ENCODE data around the gene HYLS1.
"Not testable (repeated sequence)": the region's sequence is repeated elsewhere in the genome, so short reads cannot be mapped to it uniquely, and the experiment has no call there.

Gene HYLS1

DNA sequence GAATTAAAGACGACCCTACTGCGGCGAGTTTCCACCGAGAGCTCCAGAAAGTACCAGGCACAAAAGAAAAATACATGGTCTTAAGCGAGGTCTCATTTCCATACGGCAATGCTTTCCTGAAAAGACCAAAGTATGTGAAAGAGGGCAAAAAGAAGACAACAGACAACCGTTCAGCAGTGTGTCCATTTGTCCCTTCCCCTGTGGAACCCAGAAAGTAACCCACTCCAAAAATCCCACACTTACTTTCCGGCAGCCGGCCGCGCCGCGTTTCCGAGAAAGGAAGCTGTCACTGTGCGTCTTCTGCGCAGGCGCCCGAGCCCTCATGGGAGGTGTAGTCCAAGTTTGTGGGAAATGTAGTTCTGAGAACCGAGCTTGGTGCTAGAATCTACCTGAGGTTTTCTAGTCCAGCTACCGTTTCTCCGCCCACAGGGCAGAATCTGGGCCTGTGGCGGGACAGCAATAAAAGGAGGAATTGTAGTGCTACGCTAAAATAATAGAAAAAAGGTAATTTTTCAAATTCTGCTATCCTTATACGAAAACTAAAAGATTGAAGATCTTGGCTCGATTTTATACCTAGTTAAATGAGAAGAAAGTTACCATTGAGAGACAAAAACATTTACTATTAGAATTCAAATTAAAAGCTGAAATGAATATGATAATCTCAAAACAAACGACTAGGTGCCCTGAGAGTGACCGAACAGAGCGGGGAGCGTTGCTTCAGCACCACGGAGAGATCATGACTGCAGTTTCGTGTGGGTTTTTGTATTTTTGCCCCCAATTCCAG is 15.7 kb downstream of the HYLS1 start, which contains the start of gene PUS3:
TSS of gene PUS3 (minus strand) at position 280 of the 784 bp plus-strand sequence. CDS start 6,922 bp downstream, outside the sequence.
- DNase-seq (ENCODE audit: low spot score): peak; percentile 81

DNA sequence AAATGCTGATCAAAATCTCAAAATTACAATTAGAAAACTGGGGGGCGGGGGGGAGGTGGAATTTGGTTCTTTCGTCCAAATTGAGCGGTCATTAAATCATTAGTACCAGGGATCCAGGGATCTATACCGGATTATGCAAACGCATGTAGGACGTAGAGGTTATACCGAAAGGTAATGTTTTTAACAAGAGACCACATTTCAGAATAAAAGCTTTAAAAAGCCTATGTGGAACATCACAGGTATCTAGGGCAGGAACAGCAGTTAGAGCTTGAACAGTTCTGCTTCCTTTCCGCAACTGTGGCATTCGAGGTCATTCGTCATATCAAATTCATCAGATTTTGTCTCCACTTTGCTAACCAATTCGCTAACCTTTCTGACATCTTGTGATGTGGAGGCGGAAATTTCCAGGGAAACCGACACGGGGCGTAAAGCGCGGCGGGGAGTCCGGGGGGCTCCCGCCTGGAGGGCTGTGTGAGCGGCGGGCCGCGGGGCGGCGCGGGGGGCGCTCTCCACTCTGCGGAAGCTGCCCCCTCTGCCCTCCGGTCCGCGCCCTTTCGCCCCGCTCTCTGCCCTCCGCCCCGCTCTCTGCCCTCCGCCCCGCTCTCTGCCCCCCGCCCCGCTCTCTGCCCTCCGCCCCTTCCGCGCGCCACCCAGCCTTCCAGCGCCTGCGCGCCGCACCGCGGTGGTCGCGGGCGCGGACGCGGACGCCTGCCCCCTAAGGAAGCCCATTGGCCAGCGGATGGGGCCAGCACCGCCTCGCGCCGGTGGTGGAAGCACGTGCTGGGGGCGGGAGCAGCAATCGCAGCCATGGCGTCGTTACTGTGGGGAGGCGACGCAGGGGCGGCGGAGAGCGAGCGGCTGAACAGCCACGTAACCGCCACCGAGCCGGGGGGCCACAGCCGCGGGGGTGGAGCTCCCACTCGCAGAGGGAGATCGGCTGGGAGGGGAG is 16.5 kb downstream of the HYLS1 start, which contains the start of gene DDX25:
TSS of gene DDX25 (plus strand) at position 798 of the 949 bp plus-strand sequence. CDS start at position 808, 10 bp downstream.
- DNase-seq (ENCODE audit: low spot score): peak; percentile 71

DNA sequence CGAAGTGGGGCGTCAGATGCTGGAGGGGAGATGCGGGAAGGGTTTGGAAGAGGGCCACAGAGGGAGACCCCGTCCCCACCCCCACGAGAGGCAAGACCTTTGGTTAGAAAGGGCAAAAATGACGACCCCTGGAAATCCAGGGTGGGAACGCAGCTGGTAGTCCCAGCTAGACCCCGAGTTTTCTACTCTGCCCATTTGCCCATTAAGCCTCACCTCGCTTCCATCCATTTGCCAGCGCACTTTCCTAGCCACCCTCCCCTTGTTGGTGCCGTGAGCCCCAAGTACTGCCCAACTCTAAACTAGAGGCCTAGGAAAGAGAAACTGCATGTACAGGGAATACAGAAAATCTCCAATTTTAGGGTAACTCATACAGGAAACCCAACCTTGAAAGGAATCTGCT is 17.2 kb downstream of the HYLS1 start:
- DNase-seq (ENCODE audit: low spot score): no peak

DNA sequence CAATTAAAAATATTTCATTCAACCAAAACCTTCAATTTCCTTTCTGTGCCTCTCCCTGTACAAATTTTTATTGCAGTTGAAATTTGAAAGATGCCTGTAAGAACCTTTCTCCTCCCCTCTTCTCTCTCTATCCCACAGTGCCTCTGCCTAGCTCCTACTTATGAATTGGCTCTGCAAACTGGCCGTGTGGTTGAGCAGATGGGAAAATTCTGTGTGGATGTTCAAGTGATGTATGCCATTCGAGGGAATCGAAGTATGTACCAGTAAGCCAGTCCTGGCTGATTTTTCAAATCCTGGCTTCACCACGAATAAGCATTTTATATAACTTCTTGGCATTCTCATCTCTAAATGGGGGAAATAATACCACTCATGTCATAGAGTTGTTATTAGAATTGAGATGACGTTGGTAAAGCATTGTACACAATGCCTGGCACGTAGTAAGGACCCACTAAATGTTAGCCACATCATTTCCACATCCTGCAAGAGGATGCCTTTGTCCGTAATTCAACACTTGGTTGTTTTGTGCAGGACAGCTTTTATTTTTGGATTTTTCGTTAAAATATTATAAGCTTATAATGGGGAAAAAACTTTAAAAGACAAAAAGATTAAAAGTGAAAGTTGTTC is 22.9 kb downstream of the HYLS1 start:
- no peak for DNase-seq (ENCODE audit: low spot score)

- DNase-seq (ENCODE audit: low spot score): not testable (repeated sequence)
Observed at GRCh38 chr11:125914601-125915000, 27.1 kb downstream of the HYLS1 start.

- DNase-seq (ENCODE audit: low spot score): no peak
Observed at GRCh38 chr11:125916683-125917347, 29.3 kb downstream of the HYLS1 start.

DNA sequence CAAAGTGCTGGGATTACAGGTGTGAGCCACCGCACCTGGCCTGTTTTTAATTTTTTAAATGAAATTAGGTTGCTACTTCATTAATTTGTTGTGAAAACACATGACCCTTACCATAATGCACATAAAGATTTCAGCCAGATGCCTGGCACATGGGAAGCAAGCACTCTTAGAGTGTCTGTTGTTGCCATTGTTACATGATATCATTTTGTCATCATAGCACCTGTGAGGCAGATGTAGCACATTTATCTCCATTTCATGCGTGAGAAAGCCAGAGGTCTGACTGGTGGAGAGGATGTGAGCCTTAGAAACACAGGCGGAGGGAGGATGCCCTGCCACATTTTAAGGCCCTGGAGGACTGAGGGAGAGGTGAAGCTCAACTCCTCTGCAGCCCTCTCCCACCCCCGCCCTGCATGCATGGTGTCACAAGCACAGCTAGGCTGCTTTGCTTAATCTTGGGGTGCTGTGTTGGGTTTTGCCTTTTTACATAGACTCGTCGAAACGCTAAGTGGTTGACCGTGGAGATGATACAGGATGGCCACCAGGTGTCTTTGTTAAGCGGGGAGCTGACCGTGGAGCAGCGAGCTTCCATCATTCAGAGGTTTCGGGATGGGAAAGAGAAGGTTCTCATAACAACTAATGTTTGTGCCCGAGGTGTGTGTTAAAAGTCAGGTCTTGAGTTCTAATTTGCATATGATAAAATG is 30.8 kb downstream of the HYLS1 start:
- DNase-seq (ENCODE audit: low spot score): no peak

GRCh38 chr11:125921042-125921441 is 33.6 kb downstream of the HYLS1 start:
- no peak for DNase-seq (ENCODE audit: low spot score)

DNA sequence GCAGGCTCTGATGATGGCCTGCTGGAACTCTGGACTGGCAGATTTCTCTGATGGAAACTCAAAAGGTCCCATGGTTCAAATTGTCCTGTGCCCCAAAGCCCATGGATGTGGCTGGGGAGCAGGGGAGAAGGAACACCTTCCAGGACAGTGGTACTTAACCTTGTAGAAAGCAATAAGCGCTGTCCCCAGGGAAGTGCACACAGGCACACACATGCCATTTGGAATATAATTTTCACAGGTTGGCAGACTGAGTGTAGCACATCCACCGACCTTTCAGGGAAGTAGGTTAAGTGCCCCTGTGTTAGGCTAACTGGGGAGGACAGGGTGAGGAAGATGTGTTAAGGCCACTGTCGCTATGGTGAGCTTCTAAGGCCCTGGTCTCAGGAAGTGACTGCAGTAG is 34.7 kb downstream of the HYLS1 start:
- DNase-seq (ENCODE audit: low spot score): no peak

DNA sequence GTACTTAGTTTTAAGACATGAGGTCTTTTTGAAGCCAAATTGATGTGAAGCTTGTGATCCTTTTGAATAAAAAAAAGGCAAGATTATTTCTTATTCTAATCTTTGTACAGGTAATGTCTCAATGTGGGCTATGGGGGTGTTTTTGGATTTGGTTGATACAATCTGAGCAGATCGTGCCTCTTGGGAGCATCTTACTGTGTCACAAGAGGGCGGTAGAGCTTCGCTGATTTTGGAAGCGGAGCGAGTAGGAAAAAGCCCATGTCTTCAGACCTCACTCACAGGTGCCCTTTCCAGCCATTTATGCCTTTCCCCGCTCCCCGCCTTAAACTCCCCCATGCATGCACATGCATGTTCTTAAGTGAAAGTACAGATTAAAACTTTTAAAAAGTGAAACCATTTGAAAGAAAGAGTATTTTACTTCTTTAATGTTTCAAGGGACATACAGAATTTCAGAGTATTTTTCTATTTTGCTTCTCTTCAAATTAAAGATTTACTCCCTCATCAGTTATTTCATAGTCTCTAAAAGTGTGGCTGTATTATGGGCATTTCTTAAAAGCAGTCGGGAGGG is 35.6 kb downstream of the HYLS1 start:
- peak; percentile 62 for DNase-seq (ENCODE audit: low spot score)

DNA sequence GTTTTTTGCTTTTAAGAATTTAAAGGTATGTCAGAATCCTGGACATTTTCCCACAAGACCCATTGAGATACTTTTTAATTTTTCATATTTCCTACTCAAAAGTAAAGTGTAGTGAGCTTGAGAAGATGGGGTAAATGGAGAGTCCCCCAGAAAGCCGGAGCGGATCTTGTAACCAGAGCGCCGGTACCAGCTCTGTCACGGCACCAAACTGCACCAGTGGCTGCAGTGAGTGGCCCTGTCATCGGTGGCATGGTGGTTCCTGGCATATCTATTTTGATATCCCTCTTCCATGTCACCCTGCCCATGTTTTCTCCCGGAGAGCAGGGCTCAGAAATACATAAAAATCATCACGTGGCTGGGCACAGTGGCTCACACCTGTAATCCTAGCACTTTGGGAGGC is 36.2 kb downstream of the HYLS1 start:
- no peak for DNase-seq (ENCODE audit: low spot score)

- no peak for DNase-seq (ENCODE audit: low spot score)
Observed at GRCh38 chr11:125924384-125925007, 37.0 kb downstream of the HYLS1 start.

- no peak for DNase-seq (ENCODE audit: low spot score)
Observed at GRCh38 chr11:125925247-125925740, 37.8 kb downstream of the HYLS1 start.

GRCh38 chr11:125925804-125926203 is 38.3 kb downstream of the HYLS1 start:
- no peak for DNase-seq (ENCODE audit: low spot score)

DNA sequence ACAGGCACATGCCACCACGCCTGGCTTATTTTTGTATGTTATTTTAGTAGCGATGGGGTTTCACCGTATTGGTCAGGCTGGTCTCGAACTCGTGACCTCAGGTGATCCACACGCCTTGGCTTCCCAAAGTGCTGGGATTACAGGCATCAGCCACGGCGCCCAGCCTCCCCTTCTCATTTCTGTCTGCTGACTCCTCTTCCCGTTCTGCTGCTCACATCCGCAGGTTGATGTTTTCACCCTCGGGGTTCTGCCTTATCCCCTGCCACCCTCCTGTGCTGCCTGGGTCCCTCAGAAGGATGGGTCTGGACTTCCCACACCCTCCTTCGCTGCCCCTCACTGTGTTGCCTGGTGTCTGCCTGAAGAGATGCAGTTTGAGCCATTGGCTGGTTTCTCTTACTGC is 39.2 kb downstream of the HYLS1 start:
- DNase-seq (ENCODE audit: low spot score): no peak

DNA sequence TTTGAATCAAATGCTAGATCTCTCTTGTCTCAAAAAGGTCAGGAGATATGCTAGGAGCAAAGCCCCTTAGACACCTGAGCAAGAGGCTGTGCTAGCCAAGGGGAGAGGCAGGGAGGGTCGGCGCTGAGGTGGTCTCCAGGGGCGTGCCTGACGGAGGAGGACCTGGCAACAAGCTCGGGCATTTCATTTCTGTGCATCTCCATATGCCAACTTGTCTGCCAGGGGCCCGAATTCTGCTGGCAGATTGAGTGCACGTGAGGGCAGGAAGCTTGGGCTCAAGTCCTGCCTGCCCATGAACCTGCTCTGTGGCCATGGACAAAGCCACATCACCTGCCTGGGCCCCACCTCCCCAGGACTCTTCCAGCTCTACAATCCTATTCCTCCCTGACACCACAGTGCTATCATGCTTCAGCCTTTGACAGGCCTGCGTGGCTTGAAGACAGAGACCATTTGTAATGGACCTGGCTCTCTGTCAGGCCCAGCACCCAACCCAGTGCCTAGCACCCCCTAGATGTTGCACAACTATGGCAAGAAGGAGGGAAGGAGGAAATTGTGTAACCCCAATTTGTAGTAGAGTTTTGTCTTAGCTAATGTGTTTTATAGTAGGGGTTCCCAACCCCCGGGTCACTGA is 42.1 kb downstream of the HYLS1 start:
- no peak for DNase-seq (ENCODE audit: low spot score)

DNA sequence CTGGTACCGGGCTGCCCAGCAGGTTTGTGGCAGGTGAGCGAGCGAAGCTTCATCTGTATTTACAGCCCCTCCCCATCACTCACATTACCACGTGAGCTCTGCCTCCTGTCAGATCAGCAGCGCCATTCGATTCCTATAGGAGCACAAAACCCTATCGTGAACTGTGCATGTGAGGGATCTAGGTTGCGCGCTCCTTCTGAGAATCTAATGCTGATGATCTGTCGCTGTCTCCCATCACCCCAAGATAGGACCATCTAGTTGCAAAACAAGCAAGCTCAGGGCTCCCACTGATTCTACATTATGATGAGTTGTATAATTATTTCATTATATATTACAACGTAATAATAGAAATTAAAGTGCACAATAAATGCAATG is 42.6 kb downstream of the HYLS1 start:
- no peak for DNase-seq (ENCODE audit: low spot score)

GRCh38 chr11:125931116-125931515 is 43.6 kb downstream of the HYLS1 start:
- no peak for DNase-seq (ENCODE audit: low spot score)

DNA sequence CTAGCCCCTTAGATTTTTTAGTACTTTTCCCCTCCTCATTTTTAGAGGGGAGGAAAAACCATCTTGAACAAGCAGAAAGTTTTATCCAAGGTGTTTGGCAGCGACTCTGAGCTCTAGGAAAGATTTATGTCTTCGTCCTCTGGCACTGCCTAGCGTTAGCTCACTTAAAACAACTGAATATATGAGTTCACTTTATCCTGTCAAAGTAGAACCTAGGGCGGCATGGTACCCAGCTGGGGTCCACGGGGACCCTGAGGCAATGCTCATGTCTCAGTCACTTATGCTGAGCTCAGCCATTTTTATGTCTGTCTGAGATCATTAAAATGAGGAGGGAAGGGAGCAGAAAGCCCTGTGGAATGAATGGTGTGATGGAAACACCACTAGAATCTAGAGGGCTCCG is 44.2 kb downstream of the HYLS1 start:
- no peak for DNase-seq (ENCODE audit: low spot score)
